Endothelial cell (in vitro differentiated cells): ENCODE measurements around the gene EGFL8. TPM values are rescaled to one million over a fixed set of nuclear protein-coding genes. Genes with fewer than 3 reads are reported as not detected.

ENCODE experiments used
- DNase-seq: peaks from one replicate; pipeline ENCODE4 v3.0.0; 2021; ENCODE audit warnings: low spot score
- H3K27ac Mint-ChIP-seq: one replicate; pipeline ENCODE4 v1.8.0; 2021; ENCODE audit warnings: mixed read lengths, inconsistent platforms; ENCODE audit not compliant: unreplicated experiment
- H3K27me3 Mint-ChIP-seq: one replicate; pipeline ENCODE4 v1.8.0; 2021; ENCODE audit warnings: mild to moderate bottlenecking, moderate library complexity, mixed read lengths, inconsistent platforms; ENCODE audit not compliant: unreplicated experiment
- H3K36me3 Mint-ChIP-seq: one replicate; pipeline ENCODE4 v1.8.0; 2021; ENCODE audit warnings: mild to moderate bottlenecking, low read depth, mixed read lengths, inconsistent platforms; ENCODE audit not compliant: unreplicated experiment
- H3K4me1 Mint-ChIP-seq: one replicate; pipeline ENCODE4 v1.8.0; 2021; ENCODE audit warnings: mild to moderate bottlenecking, mixed read lengths, inconsistent platforms; ENCODE audit not compliant: unreplicated experiment
- H3K4me3 Mint-ChIP-seq: one replicate; pipeline ENCODE4 v1.8.0; 2021; ENCODE audit warnings: mild to moderate bottlenecking, mixed read lengths, inconsistent platforms; ENCODE audit not compliant: unreplicated experiment
- H3K9me3 Mint-ChIP-seq: one replicate; pipeline ENCODE4 v1.8.0; 2021; ENCODE audit warnings: mixed read lengths, inconsistent platforms; ENCODE audit not compliant: unreplicated experiment
- CTCF ChIP-seq: fragments of 200-600 bp; sonication (generic); IDR thresholded peaks from one replicate; pipeline ENCODE4 v1.5.0; 2021; ENCODE audit warnings: antibody characterized with exemption; ENCODE audit not compliant: unreplicated experiment
- total RNA-seq: library from RNA; stranded (reverse); fragmentation: NEBNext Ultra II Directional; extraction: Animal tissue kit (Norgen Biotek cat#: 25700); gene quantifications from one replicate; pipeline ENCODE4 v1.2.1, GENCODE V29; 2021; ENCODE audit not compliant: unreplicated experiment

EGFL8 gene
- total RNA-seq, 1 donor from 2014 or later = 37.4 TPM

- peaks cover 7% of the 10 kb centered on the region for H3K36me3 Mint-ChIP-seq
Observed at GRCh38 chr6:32149092-32149755, 15.2 kb upstream of the EGFL8 start.

GRCh38 chr6:32149932-32150870, 14.2 kb upstream of the EGFL8 start:
- Mint-ChIP-seq H3K4me3 (peak overlapping the region; percentile 83), H3K4me1 (peaks cover 43% of the 10 kb centered on the region), H3K27me3 (peaks cover 19% of the 10 kb centered on the region)

More at GRCh38 chr6:32149092-32149755, 15.2 kb upstream of the EGFL8 start:
- Mint-ChIP-seq H3K27ac (no peak overlapping the region), H3K4me3 (peak overlapping the region; percentile 82), H3K27me3 (peaks cover 23% of the 10 kb centered on the region), H3K9me3 (no peaks in the 10 kb centered on the region), H3K4me1 (peaks cover 39% of the 10 kb centered on the region)
- no peak for TF ChIP-seq CTCF
- DNase-seq = no peak

GRCh38 chr6:32151181-32151862, 13.1 kb upstream of the EGFL8 start:
- TF ChIP-seq CTCF = no peak
- peak overlapping the region; percentile 71 for H3K4me3 Mint-ChIP-seq
- no peak for DNase-seq
- peaks cover 10% of the 10 kb centered on the region for H3K36me3 Mint-ChIP-seq
- H3K27me3 Mint-ChIP-seq = peaks cover 19% of the 10 kb centered on the region
- peaks cover 45% of the 10 kb centered on the region for H3K4me1 Mint-ChIP-seq
- H3K27ac Mint-ChIP-seq = peak overlapping the region; percentile 61
- no peaks in the 10 kb centered on the region for H3K9me3 Mint-ChIP-seq

More at GRCh38 chr6:32149932-32150870, 14.2 kb upstream of the EGFL8 start:
- Mint-ChIP-seq H3K9me3 (no peaks in the 10 kb centered on the region), H3K27ac (no peak overlapping the region), H3K36me3 (peaks cover 7% of the 10 kb centered on the region)
- DNase-seq = no peak
- TF ChIP-seq CTCF = no peak

GRCh38 chr6:32151863-32152768, 12.3 kb upstream of the EGFL8 start, which contains the start of gene PRRT1:
Gene PRRT1, minus strand, starts transcription at chr6:32151939. Its CDS starts 112 bp downstream, at chr6:32151827.
- Mint-ChIP-seq H3K9me3 (no peaks in the 10 kb centered on the region), H3K36me3 (peaks cover 10% of the 10 kb centered on the region), H3K4me3 (peak within 1 kb of the TSS; percentile 99), H3K27ac (peak within 1 kb of the TSS; percentile 76), H3K4me1 (peaks cover 45% of the 10 kb centered on the region), H3K27me3 (peaks cover 18% of the 10 kb centered on the region)
- no peak for TF ChIP-seq CTCF
- no peak for DNase-seq
